Uterus (tissue), 2 donors: ENCODE measurements around the gene GUCA2A.

ENCODE experiments used
- CTCF ChIP-seq, 4 experiments: fragments of 200-600 bp in 2 of 4; fragments of 450-650 bp in 2 of 4; sonication (generic) in 2 of 4; IDR thresholded peaks; one replicate each; pipeline ENCODE4 v1.5.1; 2016 to 2019; ENCODE audit warnings: antibody characterized with exemption in 4 of 4, mild to moderate bottlenecking in 2 of 4, moderate library complexity in 1 of 4
- POLR2A ChIP-seq, 2 donors: fragments of 450-650 bp; IDR thresholded peaks; one replicate each; pipeline ENCODE4 v1.6.1; 2016; ENCODE audit warnings: antibody characterized with exemption in 2 of 2, mild to moderate bottlenecking in 1 of 2, moderate library complexity in 1 of 2

- TF ChIP-seq CTCF (IDR thresholded peaks at IDR 0.05) (no peak), POLR2A (IDR thresholded peaks at IDR 0.05) (no peak)
Measured at GRCh38 chr1:42133809-42134526, 30.6 kb downstream of the GUCA2A start.
